BE2C (cell line): ENCODE results near the gene TRPM2.

Source experiments
- DNase-seq: peaks from one replicate; pipeline ENCODE4 v3.0.0-alpha.2; 2020
- H3K27me3 ChIP-seq: fragments of 250-450 bp; sonication (Bioruptor Pico); 2 replicates; pipeline ENCODE4 v1.5.1; 2020; ENCODE audit warnings: mild to moderate bottlenecking
- H3K36me3 ChIP-seq: fragments of 250-450 bp; sonication (Bioruptor Pico); 2 replicates; pipeline ENCODE4 v1.5.1; 2020; ENCODE audit warnings: mild to moderate bottlenecking
- H3K4me1 ChIP-seq: fragments of 250-450 bp; sonication (Bioruptor Pico); 2 replicates; pipeline ENCODE4 v1.5.1; 2020
- H3K4me3 ChIP-seq: 2 replicates; pipeline ENCODE4 v1.5.1; 2011; ENCODE audit warnings: low read depth, low read length
- H3K9me3 ChIP-seq: fragments of 250-450 bp; sonication (Bioruptor Pico); 2 replicates; pipeline ENCODE4 v1.5.1; 2020
- CTCF ChIP-seq: IDR thresholded peaks from 2 replicates; pipeline ENCODE4 v1.5.1; 2012; ENCODE audit warnings: mild to moderate bottlenecking, low read depth, low read length

TRPM2 gene

GRCh38 chr21:44368711-44369446 is 15.5 kb downstream of the TRPM2 start:
- DNase-seq: no peak
- H3K4me3 ChIP-seq: no peak overlapping the region
- no peaks in the 10 kb centered on the region for H3K36me3 ChIP-seq
- TF ChIP-seq CTCF: no peak
- no peaks in the 10 kb centered on the region for H3K4me1 ChIP-seq
- no peaks in the 10 kb centered on the region for H3K9me3 ChIP-seq
- H3K27me3 ChIP-seq: peaks cover 41% of the 10 kb centered on the region

GRCh38 chr21:44370027-44370735 is 16.8 kb downstream of the TRPM2 start:
- peaks cover 38% of the 10 kb centered on the region for H3K27me3 ChIP-seq
- H3K9me3 ChIP-seq: no peaks in the 10 kb centered on the region; the same call in 1 of the 2 replicates
- peak; percentile 36 for DNase-seq
- TF ChIP-seq CTCF: no peak
- no peaks in the 10 kb centered on the region for H3K36me3 ChIP-seq
- H3K4me1 ChIP-seq: no peaks in the 10 kb centered on the region
- no peak overlapping the region for H3K4me3 ChIP-seq

- no peaks in the 10 kb centered on the region; the same call in 1 of the 2 replicates for H3K9me3 ChIP-seq
- no peak overlapping the region for H3K4me3 ChIP-seq
- no peaks in the 10 kb centered on the region for H3K4me1 ChIP-seq
- peaks cover 40% of the 10 kb centered on the region for H3K27me3 ChIP-seq
- no peak for DNase-seq
- H3K36me3 ChIP-seq: no peaks in the 10 kb centered on the region
- TF ChIP-seq CTCF: no peak
These were observed 17.5 kb downstream of the TRPM2 start for GRCh38 chr21:44370786-44371410.

- peaks cover 40% of the 10 kb centered on the region for H3K27me3 ChIP-seq
- H3K4me1 ChIP-seq: no peaks in the 10 kb centered on the region
- no peak overlapping the region for H3K4me3 ChIP-seq
- H3K9me3 ChIP-seq: no peaks in the 10 kb centered on the region; the same call in 1 of the 2 replicates
- no peaks in the 10 kb centered on the region for H3K36me3 ChIP-seq
- no peak for DNase-seq
- no peak for TF ChIP-seq CTCF
These were observed 18.2 kb downstream of the TRPM2 start for GRCh38 chr21:44371596-44371995.

GRCh38 chr21:44372616-44373015 is 19.2 kb downstream of the TRPM2 start:
- no peak for TF ChIP-seq CTCF
- H3K4me3 ChIP-seq: no peak overlapping the region
- no peaks in the 10 kb centered on the region for H3K4me1 ChIP-seq
- no peaks in the 10 kb centered on the region; the same call in 1 of the 2 replicates for H3K9me3 ChIP-seq
- DNase-seq: no peak
- H3K36me3 ChIP-seq: no peaks in the 10 kb centered on the region
- H3K27me3 ChIP-seq: peaks cover 37% of the 10 kb centered on the region
